ENCODE data around the gene PCDHA5. TPM values are rescaled to one million over a fixed set of nuclear protein-coding genes. Genes with fewer than 3 reads are reported as not detected.

PCDHA5 gene
- 0.08 TPM in 1 of 2 replicates, not detected in the other for total RNA-seq (ENCODE audit: low replicate concordance)

DNA sequence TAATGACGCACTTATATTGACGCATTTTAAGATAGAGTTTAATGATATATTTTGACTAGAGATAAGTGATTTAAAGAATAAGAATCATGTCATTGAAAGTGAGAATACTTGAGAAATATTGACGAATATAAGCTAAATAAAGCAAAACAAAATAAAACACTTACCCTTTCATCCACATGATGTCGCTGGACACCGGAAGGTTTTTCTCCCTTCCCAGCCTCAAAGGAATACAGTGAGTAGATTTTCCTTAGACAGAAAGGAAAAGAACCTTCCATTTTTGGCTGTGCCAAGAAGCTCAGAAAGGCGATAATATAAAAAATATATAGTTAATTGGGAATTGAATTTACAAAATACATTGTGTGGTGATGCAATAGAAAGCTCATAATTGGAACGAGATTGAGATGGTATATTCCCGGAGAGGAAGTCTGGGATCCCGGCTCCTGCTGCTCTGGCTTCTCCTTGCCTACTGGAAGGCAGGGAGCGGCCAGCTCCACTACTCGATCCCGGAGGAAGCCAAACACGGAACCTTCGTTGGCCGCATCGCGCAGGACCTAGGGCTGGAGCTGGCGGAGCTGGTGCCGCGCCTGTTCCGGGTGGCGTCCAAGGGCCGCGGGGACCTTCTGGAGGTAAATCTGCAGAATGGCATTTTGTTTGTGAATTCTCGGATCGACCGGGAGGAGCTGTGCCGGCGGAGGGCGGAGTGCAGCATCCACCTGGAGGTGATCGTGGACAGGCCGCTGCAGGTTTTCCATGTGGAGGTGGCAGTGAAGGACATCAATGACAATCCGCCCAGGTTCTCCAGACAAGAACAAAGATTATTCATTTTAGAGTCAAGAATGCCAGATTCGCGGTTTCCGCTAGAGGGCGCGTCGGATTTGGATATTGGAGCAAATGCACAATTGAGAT, at the start of gene PCDHA5:
TSS of gene PCDHA5 (plus strand) at position 239 of the 906 bp plus-strand sequence.

DNA sequence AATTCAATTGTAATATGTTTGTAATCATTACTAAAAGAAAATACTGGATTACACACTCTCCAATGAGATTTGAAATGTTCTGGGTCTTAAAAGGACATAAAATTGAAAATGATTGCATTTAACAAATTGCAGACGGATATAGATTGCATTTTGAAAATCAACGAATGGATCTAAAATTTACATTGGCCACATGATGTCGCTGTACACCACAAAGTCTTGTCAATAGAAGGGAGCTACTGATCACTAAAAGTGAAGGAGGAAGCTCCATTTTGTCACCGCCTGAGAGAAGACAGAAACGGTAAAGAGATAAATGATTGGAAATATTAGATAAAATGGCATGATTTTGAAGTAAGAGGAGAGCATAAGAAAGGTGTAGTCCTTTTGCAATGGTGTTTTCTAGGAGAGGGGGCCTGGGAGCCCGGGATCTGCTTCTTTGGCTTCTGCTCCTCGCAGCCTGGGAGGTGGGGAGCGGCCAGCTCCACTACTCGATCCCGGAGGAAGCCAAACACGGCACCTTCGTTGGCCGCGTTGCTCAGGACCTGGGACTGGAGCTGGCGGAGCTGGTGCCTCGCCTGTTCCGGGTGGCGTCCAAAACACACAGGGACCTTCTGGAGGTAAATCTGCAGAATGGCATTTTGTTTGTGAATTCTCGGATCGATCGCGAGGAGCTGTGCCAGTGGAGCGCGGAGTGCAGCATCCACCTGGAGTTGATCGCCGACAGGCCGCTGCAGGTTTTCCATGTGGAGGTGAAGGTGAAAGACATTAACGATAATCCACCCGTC, 35.3 kb upstream of the PCDHA5 start, which contains the start of gene PCDHA1:
TSS of gene PCDHA1 (plus strand) at position 236 of the 782 bp plus-strand sequence.

DNA sequence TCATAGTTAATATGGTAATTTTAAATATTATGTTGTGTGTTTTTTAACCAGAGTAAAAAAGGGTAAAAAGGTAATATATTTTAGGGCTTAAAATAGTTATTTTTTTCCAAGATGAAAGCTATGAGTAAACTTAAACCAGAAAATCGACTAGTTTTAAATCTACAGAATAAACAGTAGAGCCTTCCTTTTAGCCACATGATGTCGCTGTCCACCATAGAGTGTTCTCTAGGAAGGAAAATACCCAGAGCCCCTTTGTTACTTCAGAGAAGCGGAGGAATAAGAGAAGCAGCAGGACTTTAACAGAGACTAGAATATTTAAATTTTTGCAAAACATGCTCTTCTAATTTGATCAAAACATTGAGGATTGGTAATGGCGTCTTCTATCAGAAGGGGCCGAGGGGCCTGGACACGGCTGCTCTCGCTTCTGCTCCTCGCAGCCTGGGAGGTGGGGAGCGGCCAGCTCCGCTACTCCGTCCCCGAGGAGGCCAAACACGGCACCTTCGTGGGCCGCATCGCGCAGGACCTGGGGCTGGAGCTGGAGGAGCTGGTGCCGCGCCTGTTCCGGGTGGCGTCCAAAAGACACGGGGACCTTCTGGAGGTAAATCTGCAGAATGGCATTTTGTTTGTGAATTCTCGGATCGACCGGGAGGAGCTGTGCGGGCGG, 26.7 kb upstream of the PCDHA5 start, which contains the start of gene PCDHA2:
TSS of gene PCDHA2 (plus strand) at position 258 of the 664 bp plus-strand sequence.

DNA sequence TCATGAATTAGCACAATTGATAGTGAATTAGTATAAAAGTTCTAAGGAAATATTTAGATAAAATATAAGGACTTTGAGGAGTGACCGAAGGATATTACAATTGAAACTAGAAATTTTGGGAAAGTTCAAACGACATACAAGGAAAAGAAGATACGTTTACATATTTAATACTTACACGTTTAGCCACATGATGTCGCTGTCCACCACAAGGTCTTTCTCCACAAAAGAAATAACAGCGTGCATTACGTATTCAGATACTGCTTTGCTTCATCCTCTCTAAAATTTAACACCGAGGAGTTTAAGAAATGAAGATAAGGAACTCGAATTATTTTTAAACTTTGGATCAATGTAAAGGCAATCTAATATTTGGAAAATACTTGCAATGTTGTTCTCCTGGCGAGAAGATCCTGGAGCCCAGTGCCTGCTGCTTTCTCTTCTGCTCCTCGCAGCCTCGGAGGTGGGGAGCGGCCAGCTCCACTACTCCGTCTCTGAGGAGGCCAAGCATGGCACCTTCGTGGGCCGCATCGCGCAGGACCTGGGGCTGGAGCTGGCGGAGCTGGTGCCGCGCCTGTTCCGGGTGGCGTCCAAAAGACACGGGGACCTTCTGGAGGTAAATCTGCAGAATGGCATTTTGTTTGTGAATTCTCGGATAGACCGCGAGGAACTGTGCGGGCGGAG, 20.5 kb upstream of the PCDHA5 start, which contains the start of gene PCDHA3:
TSS of gene PCDHA3 (plus strand) at position 242 of the 678 bp plus-strand sequence.

DNA sequence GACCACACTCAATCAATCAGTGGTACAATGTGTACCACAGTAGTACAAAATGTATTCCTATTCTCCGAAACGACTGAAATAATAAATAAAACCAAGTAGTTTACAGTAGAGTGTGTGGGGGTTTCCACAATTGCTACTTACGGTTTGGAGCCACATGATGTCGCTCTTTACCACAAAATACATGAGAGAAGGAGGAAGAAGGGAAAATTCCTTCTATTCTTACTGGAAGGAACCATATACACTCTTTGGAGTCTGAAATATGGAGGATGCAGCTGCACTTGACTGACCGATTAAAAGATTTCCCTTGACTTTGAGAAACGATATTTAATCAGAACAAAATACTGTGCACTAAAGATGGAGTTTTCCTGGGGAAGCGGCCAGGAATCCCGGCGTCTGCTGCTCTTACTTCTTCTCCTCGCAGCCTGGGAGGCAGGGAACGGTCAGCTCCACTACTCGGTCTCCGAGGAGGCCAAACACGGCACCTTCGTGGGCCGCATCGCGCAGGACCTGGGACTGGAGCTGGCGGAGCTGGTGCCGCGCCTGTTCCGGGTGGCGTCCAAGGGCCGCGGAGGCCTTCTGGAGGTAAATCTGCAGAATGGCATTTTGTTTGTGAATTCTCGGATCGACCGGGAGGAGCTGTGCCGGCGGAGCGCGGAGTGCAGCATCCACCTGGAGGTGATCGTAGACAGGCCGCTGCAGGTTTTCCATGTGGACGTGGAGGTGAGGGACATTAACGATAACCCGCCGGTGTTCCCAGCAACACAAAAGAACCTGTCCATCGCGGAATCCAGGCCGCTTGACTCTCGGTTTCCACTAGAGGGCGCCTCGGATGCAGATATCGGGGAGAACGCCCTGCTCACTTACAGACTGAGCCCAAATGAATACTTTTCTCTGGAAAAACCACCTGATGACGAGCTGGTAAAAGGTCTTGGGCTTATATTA, 14.3 kb upstream of the PCDHA5 start, which contains the start of gene PCDHA4:
TSS of gene PCDHA4 (plus strand) at position 235 of the 942 bp plus-strand sequence.

DNA sequence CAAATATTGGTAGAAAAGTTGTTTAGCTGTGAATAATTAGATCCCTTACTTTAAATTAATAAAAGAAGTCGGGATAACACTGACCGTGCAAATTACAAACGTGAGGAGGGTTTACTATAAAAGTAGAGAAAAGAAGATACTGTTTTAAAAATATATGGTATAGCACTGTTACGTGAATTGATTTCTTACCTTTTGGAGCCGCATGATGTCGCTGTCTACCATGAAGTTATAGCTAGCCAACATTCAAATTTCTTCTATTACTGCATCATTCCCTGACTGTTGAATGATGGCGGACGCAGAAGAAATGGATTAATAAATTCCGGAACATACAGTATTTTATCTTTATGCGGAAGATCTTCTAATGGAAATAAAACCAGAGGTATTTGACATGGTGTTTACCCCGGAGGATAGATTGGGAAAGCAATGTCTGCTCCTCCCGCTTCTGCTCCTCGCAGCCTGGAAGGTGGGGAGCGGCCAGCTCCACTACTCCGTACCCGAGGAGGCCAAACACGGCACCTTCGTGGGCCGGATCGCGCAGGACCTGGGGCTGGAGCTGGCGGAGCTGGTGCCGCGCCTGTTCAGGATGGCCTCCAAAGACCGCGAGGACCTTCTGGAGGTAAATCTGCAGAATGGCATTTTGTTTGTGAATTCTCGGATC, 6.4 kb downstream of the PCDHA5 start, which contains the start of gene PCDHA6:
TSS of gene PCDHA6 (plus strand) at position 257 of the 658 bp plus-strand sequence. CDS start at position 389, 132 bp downstream.

DNA sequence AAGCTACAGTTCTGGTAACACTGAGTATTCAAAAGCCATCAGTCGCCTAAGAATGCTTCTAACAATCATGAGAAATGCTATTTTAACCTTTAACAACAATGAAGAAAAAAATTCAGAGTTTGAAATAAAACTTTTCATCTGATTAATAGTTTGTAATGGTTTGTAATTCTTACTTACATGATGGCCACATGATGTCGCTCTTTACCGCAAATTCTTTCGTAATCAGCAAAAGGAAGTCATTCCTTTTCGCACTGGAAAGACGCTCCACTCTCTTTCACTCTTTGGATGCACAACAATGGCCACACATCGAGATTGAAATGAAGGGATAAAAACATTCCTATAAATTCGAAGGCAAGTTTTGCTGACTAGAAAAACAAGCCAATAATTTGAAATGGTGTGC, 12.6 kb downstream of the PCDHA5 start, which contains the start of gene PCDHA7:
TSS of gene PCDHA7 (plus strand) at position 277 of the 400 bp plus-strand sequence. CDS start at position 392, 115 bp downstream.

DNA sequence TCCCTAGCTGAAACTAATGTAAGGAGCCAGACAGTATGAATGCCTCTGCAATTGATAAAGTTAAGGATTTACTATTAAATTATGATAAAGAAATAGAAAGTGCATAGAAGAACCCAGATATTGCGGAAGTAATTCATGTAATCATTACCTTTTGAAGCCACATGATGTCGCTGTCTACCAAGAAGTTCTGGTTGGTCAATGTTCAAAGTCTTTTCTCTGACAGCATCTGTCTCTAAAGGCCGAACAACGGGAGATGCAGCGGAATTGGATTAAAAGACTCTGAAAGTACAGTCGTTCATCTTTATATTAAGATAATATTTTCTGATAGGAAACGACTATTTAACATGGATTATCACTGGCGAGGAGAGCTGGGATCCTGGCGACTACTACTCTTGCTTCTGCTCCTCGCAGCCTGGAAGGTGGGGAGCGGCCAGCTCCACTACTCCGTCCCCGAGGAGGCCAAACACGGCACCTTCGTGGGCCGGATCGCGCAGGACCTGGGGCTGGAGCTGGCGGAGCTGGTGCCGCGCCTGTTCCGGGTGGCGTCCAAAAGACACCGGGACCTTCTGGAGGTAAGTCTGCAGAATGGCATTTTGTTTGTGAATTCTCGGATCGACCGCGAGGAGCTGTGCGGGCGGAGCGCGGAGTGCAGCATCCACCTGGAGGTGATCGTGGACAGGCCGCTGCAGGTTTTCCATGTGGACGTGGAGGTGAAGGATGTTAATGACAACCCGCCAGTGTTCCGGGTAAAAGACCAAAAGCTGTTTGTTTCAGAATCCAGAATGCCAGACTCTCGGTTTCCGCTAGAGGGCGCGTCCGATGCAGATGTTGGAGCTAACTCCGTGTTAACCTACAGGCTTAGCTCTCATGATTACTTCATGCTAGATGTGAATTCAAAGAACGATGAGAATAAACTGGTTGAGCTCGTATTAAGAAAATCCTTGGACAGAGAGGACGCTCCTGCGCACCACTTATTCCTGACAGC, 19.9 kb downstream of the PCDHA5 start, which contains the start of gene PCDHA8:
TSS of gene PCDHA8 (plus strand) at position 210 of the 985 bp plus-strand sequence. CDS start at position 345, 135 bp downstream.

DNA sequence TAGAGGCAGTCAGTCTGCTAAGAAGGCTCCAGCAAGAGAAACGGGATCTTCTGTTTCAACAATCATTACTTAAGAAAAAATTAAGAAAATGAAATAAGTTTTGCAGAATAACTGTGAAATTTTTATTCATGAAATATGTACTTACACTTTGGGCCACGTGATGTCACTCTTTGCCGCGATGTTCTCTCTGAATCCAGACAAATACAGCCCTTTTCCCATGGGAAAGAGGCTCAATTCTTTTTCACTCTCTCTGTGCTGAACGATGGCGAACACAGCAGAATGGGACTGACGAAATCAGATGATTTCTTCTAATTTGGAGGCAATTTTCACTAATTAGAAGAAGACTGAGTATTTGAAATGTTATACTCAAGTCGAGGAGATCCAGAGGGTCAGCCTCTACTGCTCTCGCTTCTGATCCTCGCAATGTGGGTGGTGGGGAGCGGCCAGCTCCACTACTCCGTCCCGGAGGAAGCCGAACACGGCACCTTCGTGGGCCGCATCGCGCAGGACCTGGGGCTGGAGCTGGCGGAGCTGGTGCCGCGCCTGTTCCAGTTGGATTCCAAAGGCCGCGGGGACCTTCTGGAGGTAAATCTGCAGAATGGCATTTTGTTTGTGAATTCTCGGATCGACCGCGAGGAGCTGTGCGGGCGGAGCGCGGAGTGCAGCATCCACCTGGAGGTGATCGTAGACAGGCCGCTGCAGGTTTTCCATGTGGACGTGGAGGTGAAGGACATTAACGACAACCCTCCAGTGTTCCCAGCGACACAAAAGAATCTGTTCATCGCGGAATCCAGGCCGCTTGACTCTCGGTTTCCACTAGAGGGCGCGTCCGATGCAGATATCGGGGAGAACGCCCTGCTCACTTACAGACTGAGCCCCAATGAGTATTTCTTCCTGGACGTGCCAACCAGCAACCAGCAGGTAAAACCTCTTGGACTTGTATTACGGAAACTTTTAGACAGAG, 27.0 kb downstream of the PCDHA5 start, which contains the start of gene PCDHA9:
TSS of gene PCDHA9 (plus strand) at position 244 of the 964 bp plus-strand sequence. CDS start at position 358, 114 bp downstream.

DNA sequence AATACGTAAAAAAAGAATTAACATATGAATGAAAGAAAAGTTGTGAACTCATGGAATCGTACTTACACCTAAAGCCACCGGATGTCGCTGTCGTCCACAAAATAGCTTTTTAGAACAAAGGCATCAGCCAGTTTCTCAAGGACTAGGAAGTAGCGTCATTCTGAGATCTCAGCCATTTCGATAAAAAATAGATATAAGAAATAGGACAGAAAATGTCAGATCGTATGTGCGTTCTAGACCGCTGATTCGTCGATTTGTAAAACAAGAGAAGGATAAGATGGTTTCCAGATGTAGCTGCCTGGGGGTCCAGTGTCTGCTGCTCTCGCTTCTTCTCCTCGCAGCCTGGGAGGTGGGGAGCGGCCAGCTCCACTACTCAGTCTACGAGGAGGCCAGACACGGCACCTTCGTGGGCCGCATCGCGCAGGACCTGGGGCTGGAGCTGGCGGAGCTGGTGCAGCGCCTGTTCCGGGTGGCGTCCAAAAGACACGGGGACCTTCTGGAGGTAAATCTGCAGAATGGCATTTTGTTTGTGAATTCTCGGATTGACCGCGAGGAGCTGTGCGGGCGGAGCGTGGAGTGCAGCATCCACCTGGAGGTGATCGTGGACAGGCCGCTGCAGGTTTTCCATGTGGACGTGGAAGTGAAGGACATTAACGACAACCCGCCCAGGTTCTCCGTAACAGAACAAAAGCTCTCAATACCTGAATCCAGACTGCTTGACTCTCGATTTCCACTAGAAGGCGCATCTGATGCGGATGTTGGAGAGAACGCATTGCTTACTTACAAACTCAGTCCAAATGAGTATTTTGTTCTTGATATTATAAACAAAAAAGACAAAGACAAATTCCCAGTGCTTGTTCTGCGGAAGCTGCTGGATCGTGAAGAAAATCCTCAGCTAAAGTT, 34.6 kb downstream of the PCDHA5 start, which contains the start of gene PCDHA10:
TSS of gene PCDHA10 (plus strand) at position 126 of the 903 bp plus-strand sequence. CDS start at position 278, 152 bp downstream.

DNA sequence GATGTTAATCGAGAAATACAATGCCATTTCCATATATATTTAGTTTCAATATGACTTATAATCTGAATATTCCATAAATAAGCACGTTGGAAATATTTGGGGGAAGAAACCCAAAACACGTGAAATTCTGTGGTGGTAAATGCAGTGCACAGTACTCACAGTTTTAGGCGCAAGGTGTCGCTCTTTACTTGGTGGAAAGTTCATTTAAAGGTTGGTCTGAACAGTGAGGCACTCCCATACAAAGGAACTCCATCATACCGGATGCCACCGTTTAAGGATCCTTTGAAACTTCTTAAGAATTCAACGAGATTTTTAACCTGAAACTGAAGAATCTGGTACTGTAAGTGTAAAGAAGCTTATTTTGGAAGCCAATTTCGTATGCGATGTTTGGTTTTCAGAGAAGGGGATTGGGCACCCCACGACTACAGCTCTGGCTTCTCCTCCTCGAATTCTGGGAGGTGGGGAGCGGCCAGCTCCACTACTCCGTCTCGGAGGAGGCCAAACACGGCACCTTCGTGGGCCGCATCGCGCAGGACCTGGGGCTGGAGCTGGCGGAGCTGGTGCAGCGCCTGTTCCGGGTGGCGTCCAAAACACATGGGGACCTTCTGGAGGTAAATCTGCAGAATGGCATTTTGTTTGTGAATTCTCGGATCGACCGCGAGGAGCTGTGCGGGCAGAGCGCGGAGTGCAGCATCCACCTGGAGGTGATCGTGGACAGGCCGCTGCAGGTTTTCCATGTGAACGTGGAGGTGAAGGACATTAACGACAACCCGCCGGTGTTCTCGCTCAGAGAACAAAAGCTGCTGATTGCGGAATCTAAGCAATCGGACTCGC, 47.5 kb downstream of the PCDHA5 start, which contains the start of gene PCDHA11:
TSS of gene PCDHA11 (plus strand) at position 237 of the 834 bp plus-strand sequence. CDS start at position 384, 147 bp downstream.

